A549 (cell line): ENCODE measurements around the gene KERA. TPM values are rescaled to one million over a fixed set of nuclear protein-coding genes. Genes with fewer than 3 reads are reported as not detected.

ENCODE experiments used
- ATAC-seq, 2 experiments: fragments of 200-7000 bp in 1 of 2; fragments of >200 bp in 1 of 2; cut with Nextera tagmentation in 1 of 2; cut with Tn5 transposase in 1 of 2; 3 replicates each; pipeline versions ENCODE4 v1.8.0 to v1.9.1; 2018 to 2020; ENCODE audit warnings: mild to moderate bottlenecking in 1 of 2, moderate library complexity in 1 of 2
- CTCF ChIA-PET: fragments of 300-600 bp; sonication (Branson Sonifier 250); formaldehyde crosslinking; extraction: SDS; loops from one replicate; lab custom pipeline; 2021; ENCODE audit warnings: antibody characterized with exemption, inconsistent platforms; lab: Yijun Ruan, JAX
- POLR2A ChIA-PET: fragments of 350-600 bp; formaldehyde crosslinking; extraction: SDS; loops from one replicate; lab custom pipeline; 2021; ENCODE audit warnings: antibody characterized with exemption, inconsistent platforms; lab: Yijun Ruan, JAX
- DNase-seq, 2 experiments: peaks; one replicate each; pipeline versions ENCODE4 v3.0.0 to v3.0.0-alpha.2; 2011 to 2016; ENCODE audit warnings: low read depth in 1 of 2, low spot score in 1 of 2
- FAIRE-seq: peaks from 2 replicates; lab custom pipeline; 2011; peaks lifted over from hg19 to GRCh38; lab: Jason Lieb, UNC
- H3K27ac ChIP-seq, 2 experiments: fragments of >200 bp; sonication (Bioruptor Twin); formaldehyde crosslinking; 3 replicates each; pipeline ENCODE4 v1.5.1; 2016 to 2017
- H3K4me1 ChIP-seq: fragments of >200 bp; sonication (Bioruptor Twin); formaldehyde crosslinking; 3 replicates; pipeline ENCODE4 v1.6.1; 2016
- H3K4me2 ChIP-seq: fragments of >200 bp; sonication (Bioruptor Twin); formaldehyde crosslinking; 3 replicates; pipeline ENCODE4 v1.6.1; 2016
- H3K4me3 ChIP-seq: fragments of >200 bp; sonication (Bioruptor Twin); formaldehyde crosslinking; 3 replicates; pipeline ENCODE4 v1.5.1; 2016
- H3K9me3 ChIP-seq: fragments of >200 bp; sonication (Bioruptor Twin); formaldehyde crosslinking; 3 replicates; pipeline ENCODE4 v1.6.1; 2016
- CBX2 ChIP-seq: fragments of 200-600 bp; sonication (generic); IDR thresholded peaks from 2 replicates; pipeline ENCODE4 v1.6.1; 2016; ENCODE audit warnings: low read depth, mild to moderate bottlenecking, borderline replicate concordance
- CHD2 ChIP-seq: fragments of 150-350 bp; IDR thresholded peaks from 2 replicates; pipeline ENCODE4 v1.6.1; 2014; ENCODE audit warnings: low read length; ENCODE audit not compliant: partially characterized antibody
- ELK1 ChIP-seq: fragments of 150-350 bp; IDR thresholded peaks from 2 replicates; pipeline ENCODE4 v1.6.1; 2014; ENCODE audit warnings: low read depth, mild to moderate bottlenecking, low read length
- EP300 ChIP-seq, 2 experiments: fragments of >200 bp; sonication (Bioruptor Twin); formaldehyde crosslinking; IDR thresholded peaks; 2 replicates in 1 of 2; 3 replicates in 1 of 2; pipeline ENCODE4 v1.6.1; 2016 to 2017
- ESRRA ChIP-seq: fragments of 150-350 bp; IDR thresholded peaks from 2 replicates; pipeline ENCODE4 v1.6.1; 2014; ENCODE audit warnings: mild to moderate bottlenecking, low read length, borderline replicate concordance
- FOSL2 ChIP-seq, 2 experiments: fragments of 450-650 bp in 1 of 2; fragments of >200 bp in 1 of 2; sonication (Bioruptor Twin) in 1 of 2; formaldehyde crosslinking; IDR thresholded peaks; 2 replicates each; pipeline versions ENCODE4 v1.5.0 to v1.6.1; 2016 to 2020; ENCODE audit warnings: mild to moderate bottlenecking in 1 of 2, moderate library complexity in 1 of 2
- HDAC2 ChIP-seq: fragments of 200-600 bp; sonication (generic); IDR thresholded peaks from 2 replicates; pipeline ENCODE4 v1.6.1; 2016
- HES2 ChIP-seq: fragments of >200 bp; sonication (Bioruptor Twin); formaldehyde crosslinking; IDR thresholded peaks from 2 replicates; pipeline ENCODE4 v1.6.1; 2016
- HEYL ChIP-seq: fragments of 250-450 bp; sonication (Bioruptor Pico); IDR thresholded peaks from 2 replicates; pipeline ENCODE4 v1.8.0; 2021; ENCODE audit warnings: mild to moderate bottlenecking, moderate library complexity
- HOXB5 ChIP-seq: fragments of 250-450 bp; sonication (Bioruptor Pico); IDR thresholded peaks from 2 replicates; pipeline ENCODE4 v1.5.0; 2020; ENCODE audit warnings: mild to moderate bottlenecking, moderate library complexity
- JUNB ChIP-seq: fragments of >200 bp; sonication (Bioruptor Twin); formaldehyde crosslinking; IDR thresholded peaks from 2 replicates; pipeline ENCODE4 v1.6.1; 2016
- MAFK ChIP-seq: fragments of 450-650 bp; IDR thresholded peaks from 2 replicates; pipeline ENCODE4 v1.6.1; 2014; ENCODE audit not compliant: partially characterized antibody
- MAZ ChIP-seq: fragments of 150-350 bp; IDR thresholded peaks from 2 replicates; pipeline ENCODE4 v1.6.1; 2014; ENCODE audit warnings: antibody characterized with exemption, low read depth, low read length, borderline replicate concordance
- NFE2L2 ChIP-seq: fragments of 150-350 bp; conservative IDR thresholded peaks from 2 replicates; pipeline ENCODE4 v1.6.1; 2014; ENCODE audit warnings: low read length
- NR3C1 ChIP-seq: fragments of >200 bp; sonication (Bioruptor Twin); formaldehyde crosslinking; IDR thresholded peaks from 3 replicates; pipeline ENCODE4 v1.6.1; 2017
- POLR2AphosphoS2 ChIP-seq: conservative IDR thresholded peaks from 2 replicates; pipeline ENCODE4 v1.6.1; 2012; ENCODE audit warnings: low read length, improper control_type of control experiment, inconsistent platforms
- RAD21 ChIP-seq, 2 experiments: fragments of >200 bp in 1 of 2; sonication (Bioruptor Twin) in 1 of 2; formaldehyde crosslinking in 1 of 2; IDR thresholded peaks in 1 of 2; conservative IDR thresholded peaks in 1 of 2; 2 replicates in 1 of 2; 3 replicates in 1 of 2; pipeline ENCODE4 v1.6.1; 2012 to 2018; ENCODE audit warnings: inconsistent platforms in 1 of 2
- RARB ChIP-seq: fragments of 250-450 bp; sonication (Bioruptor Pico); IDR thresholded peaks from 2 replicates; pipeline ENCODE4 v1.8.0; 2021; ENCODE audit warnings: mild to moderate bottlenecking, moderate library complexity
- SMC3 ChIP-seq: fragments of >200 bp; sonication (Bioruptor Twin); formaldehyde crosslinking; IDR thresholded peaks from 3 replicates; pipeline ENCODE4 v1.6.1; 2018; ENCODE audit warnings: inconsistent platforms
- TP53 ChIP-seq: fragments of 250-450 bp; sonication (Bioruptor Pico); IDR thresholded peaks from 2 replicates; pipeline ENCODE4 v1.5.0; 2021; ENCODE audit warnings: mild to moderate bottlenecking, moderate library complexity
- USF2 ChIP-seq: fragments of 450-650 bp; IDR thresholded peaks from 2 replicates; pipeline ENCODE4 v1.6.1; 2014; ENCODE audit warnings: antibody characterized with exemption
- ZSCAN20 ChIP-seq: fragments of 250-450 bp; sonication (Bioruptor Pico); IDR thresholded peaks from 2 replicates; pipeline ENCODE4 v1.8.0; 2022; ENCODE audit warnings: mild to moderate bottlenecking, moderate library complexity
- WGBS: methylation state at CpG from one replicate; pipeline ENCODE4 v1.1.6; 2017; ENCODE audit errors: missing lambda C conversion rate; 5-methylcytosine and 5-hydroxymethylcytosine counted together
- polyA plus RNA-seq, 4 experiments: library from polyadenylated mRNA; depleted of rRNA in 3 of 4; stranded (reverse); fragments of >200 nt; fragmentation: RNase III in 1 of 4; extraction: RNeasy Plus Mini Kit Qiagen cat#74134 plus additional on column Dnase treatment in 1 of 4; gene quantifications; 2 replicates in 3 of 4; 3 replicates in 1 of 4; pipeline ENCODE4 v1.2.3, GENCODE V29; 2011 to 2017

Gene KERA
- polyA plus RNA-seq, 2 of the 4 experiments (the other 2 are of a cell fraction) = not detected

- H3K4me1 ChIP-seq = no peaks in the 10 kb centered on the region
- H3K27ac ChIP-seq = no peak overlapping the region
- POLR2A ChIA-PET = no interaction called here
- CTCF ChIA-PET = no interaction called here
- H3K9me3 ChIP-seq = no peaks in the 10 kb centered on the region
- TF ChIP-seq ZSCAN20 (no peak), MAZ (no peak), TP53 (CRISPR knock-in tag) (no peak), MAFK (no peak), NR3C1 (no peak)
- no peak for ATAC-seq
- no peak overlapping the region for H3K4me3 ChIP-seq
- H3K4me2 ChIP-seq = no peak overlapping the region
- no peak for DNase-seq
- FAIRE-seq = no peak
- 39% methylated on average over 2 of the region's 2 CpGs for WGBS
Measured at GRCh38 chr12:91021076-91021475, 36.7 kb downstream of the KERA start.

GRCh38 chr12:91019455-91019854 is 38.4 kb downstream of the KERA start:
- POLR2A ChIA-PET = no interaction called here
- Histone ChIP-seq H3K9me3 (no peaks in the 10 kb centered on the region), H3K4me3 (no peak overlapping the region), H3K4me2 (no peak overlapping the region), H3K27ac (no peak overlapping the region), H3K4me1 (no peaks in the 10 kb centered on the region)
- CTCF ChIA-PET = no interaction called here
- FAIRE-seq (no peak), DNase-seq (no peak), ATAC-seq (no peak)
- TF ChIP-seq CHD2 (no peak), JUNB (no peak), POLR2AphosphoS2 (no peak), FOSL2 (IDR thresholded peaks at IDR 0.05) (no peak), FOSL2 (CRISPR knock-in tag; IDR thresholded peaks at IDR 0.05) (no peak), TP53 (CRISPR knock-in tag) (no peak), USF2 (no peak), HOXB5 (no peak), RAD21 (conservative IDR thresholded peaks at IDR 0.05 in 1 of 2, IDR thresholded peaks at IDR 0.05 in 1 of 2) (no peak), MAFK (no peak)
- WGBS = 58% methylated on average over 4 of the region's 4 CpGs

GRCh38 chr12:91017511-91018263 is 40.1 kb downstream of the KERA start:
- no peak for ATAC-seq
- H3K4me3 ChIP-seq = no peak overlapping the region
- H3K4me1 ChIP-seq = no peaks in the 10 kb centered on the region
- WGBS = 32% methylated on average over 5 of the region's 5 CpGs
- TF ChIP-seq RARB (CRISPR knock-in tag) (no peak), ELK1 (no peak), SMC3 (no peak), EP300 (IDR thresholded peaks at IDR 0.05) (no peak), TP53 (CRISPR knock-in tag) (no peak), HEYL (CRISPR knock-in tag) (no peak), JUNB (no peak), NFE2L2 (no peak), ESRRA (no peak), CBX2 (no peak), HES2 (no peak), HDAC2 (no peak)
- CTCF ChIA-PET = interaction anchor here (1.0 kb wide), 1 partner anchor 11 kb away, joined by 4 read pairs; no protein-coding TSS in a partner anchor
- DNase-seq = no peak
- no peaks in the 10 kb centered on the region for H3K9me3 ChIP-seq
- no peak overlapping the region for H3K27ac ChIP-seq
- H3K4me2 ChIP-seq = no peak overlapping the region
- FAIRE-seq = no peak
- POLR2A ChIA-PET = no interaction called here
